SK-N-SH (cell line): ENCODE results near the gene WIPI1.

Source experiments
- EZH2phosphoT487 ChIP-seq: fragments of 200-600 bp; sonication (generic); IDR thresholded peaks from 2 replicates; pipeline ENCODE4 v1.6.1; 2017; ENCODE audit warnings: low read depth, mixed run types, mild to moderate bottlenecking, antibody characterized with exemption, moderate library complexity, borderline replicate concordance
- GATA2 ChIP-seq: sonication (generic); formaldehyde crosslinking; IDR thresholded peaks from 2 replicates; pipeline ENCODE4 v1.5.0; 2020; ENCODE audit warnings: mild to moderate bottlenecking, missing genetic modification reagents
- NFIC ChIP-seq: IDR thresholded peaks from 2 replicates; pipeline ENCODE4 v1.4.0; 2012; ENCODE audit warnings: borderline replicate concordance
- POLR2AphosphoS5 ChIP-seq: IDR thresholded peaks from 2 replicates; pipeline ENCODE4 v1.6.1; 2012; ENCODE audit warnings: low read depth, low read length
- RAD21 ChIP-seq: IDR thresholded peaks from 2 replicates; pipeline ENCODE4 v1.6.1; 2012; ENCODE audit warnings: mild to moderate bottlenecking, low read length
- TF ChIP-seq, protein P1 (sequence below): IDR thresholded peaks from 2 replicates; pipeline ENCODE4 v1.6.1; 2012; ENCODE audit warnings: mild to moderate bottlenecking, low read depth, low read length, moderate library complexity
- TF ChIP-seq, protein P2 (sequence below): fragments of 200-600 bp; sonication (generic); IDR thresholded peaks from 2 replicates; pipeline ENCODE4 v1.6.1; 2017; ENCODE audit warnings: antibody characterized with exemption, mild to moderate bottlenecking, moderate library complexity
- TF ChIP-seq, protein P3 (sequence below): fragments of 150-350 bp; IDR thresholded peaks from 2 replicates; pipeline ENCODE4 v1.6.1; 2016; ENCODE audit warnings: mild to moderate bottlenecking, low read depth, low read length

- TF ChIP-seq, protein P1, sequence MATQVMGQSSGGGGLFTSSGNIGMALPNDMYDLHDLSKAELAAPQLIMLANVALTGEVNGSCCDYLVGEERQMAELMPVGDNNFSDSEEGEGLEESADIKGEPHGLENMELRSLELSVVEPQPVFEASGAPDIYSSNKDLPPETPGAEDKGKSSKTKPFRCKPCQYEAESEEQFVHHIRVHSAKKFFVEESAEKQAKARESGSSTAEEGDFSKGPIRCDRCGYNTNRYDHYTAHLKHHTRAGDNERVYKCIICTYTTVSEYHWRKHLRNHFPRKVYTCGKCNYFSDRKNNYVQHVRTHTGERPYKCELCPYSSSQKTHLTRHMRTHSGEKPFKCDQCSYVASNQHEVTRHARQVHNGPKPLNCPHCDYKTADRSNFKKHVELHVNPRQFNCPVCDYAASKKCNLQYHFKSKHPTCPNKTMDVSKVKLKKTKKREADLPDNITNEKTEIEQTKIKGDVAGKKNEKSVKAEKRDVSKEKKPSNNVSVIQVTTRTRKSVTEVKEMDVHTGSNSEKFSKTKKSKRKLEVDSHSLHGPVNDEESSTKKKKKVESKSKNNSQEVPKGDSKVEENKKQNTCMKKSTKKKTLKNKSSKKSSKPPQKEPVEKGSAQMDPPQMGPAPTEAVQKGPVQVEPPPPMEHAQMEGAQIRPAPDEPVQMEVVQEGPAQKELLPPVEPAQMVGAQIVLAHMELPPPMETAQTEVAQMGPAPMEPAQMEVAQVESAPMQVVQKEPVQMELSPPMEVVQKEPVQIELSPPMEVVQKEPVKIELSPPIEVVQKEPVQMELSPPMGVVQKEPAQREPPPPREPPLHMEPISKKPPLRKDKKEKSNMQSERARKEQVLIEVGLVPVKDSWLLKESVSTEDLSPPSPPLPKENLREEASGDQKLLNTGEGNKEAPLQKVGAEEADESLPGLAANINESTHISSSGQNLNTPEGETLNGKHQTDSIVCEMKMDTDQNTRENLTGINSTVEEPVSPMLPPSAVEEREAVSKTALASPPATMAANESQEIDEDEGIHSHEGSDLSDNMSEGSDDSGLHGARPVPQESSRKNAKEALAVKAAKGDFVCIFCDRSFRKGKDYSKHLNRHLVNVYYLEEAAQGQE = no peak
- TF ChIP-seq, protein P2, sequence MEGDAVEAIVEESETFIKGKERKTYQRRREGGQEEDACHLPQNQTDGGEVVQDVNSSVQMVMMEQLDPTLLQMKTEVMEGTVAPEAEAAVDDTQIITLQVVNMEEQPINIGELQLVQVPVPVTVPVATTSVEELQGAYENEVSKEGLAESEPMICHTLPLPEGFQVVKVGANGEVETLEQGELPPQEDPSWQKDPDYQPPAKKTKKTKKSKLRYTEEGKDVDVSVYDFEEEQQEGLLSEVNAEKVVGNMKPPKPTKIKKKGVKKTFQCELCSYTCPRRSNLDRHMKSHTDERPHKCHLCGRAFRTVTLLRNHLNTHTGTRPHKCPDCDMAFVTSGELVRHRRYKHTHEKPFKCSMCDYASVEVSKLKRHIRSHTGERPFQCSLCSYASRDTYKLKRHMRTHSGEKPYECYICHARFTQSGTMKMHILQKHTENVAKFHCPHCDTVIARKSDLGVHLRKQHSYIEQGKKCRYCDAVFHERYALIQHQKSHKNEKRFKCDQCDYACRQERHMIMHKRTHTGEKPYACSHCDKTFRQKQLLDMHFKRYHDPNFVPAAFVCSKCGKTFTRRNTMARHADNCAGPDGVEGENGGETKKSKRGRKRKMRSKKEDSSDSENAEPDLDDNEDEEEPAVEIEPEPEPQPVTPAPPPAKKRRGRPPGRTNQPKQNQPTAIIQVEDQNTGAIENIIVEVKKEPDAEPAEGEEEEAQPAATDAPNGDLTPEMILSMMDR = no peak
- TF ChIP-seq NFIC (no peak), RAD21 (no peak), EZH2phosphoT487 (no peak), POLR2AphosphoS5 (no peak), GATA2 (CRISPR knock-in tag) (no peak)
- TF ChIP-seq, protein P3, sequence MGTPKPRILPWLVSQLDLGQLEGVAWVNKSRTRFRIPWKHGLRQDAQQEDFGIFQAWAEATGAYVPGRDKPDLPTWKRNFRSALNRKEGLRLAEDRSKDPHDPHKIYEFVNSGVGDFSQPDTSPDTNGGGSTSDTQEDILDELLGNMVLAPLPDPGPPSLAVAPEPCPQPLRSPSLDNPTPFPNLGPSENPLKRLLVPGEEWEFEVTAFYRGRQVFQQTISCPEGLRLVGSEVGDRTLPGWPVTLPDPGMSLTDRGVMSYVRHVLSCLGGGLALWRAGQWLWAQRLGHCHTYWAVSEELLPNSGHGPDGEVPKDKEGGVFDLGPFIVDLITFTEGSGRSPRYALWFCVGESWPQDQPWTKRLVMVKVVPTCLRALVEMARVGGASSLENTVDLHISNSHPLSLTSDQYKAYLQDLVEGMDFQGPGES = no peak
Measured at GRCh38 chr17:68501074-68501473, 43.8 kb upstream of the WIPI1 start.
